DMS 273 (cell line): ENCODE results near the gene ANGEL2.
"Not testable (repeated sequence)": the region's sequence is repeated elsewhere in the genome, so short reads cannot be mapped to it uniquely, and the experiment has no call there.

ENCODE experiments used
- DNase-seq: peaks from one replicate; lab custom pipeline; 2025; ENCODE audit not compliant: unreplicated experiment; lab: John Stamatoyannopoulos, UW

The ANGEL2 gene

GRCh38 chr1:212977781-212978645 lies 37.7 kb downstream of the ANGEL2 start:
- DNase-seq, result peak; percentile 13

- DNase-seq, result peak; percentile 14
Measured at GRCh38 chr1:212976586-212976985, 39.1 kb downstream of the ANGEL2 start.

- no peak for DNase-seq
Measured at GRCh38 chr1:212975111-212975918, 40.4 kb downstream of the ANGEL2 start.

GRCh38 chr1:212974711-212975110 lies 41.0 kb downstream of the ANGEL2 start:
- no peak for DNase-seq

DNA sequence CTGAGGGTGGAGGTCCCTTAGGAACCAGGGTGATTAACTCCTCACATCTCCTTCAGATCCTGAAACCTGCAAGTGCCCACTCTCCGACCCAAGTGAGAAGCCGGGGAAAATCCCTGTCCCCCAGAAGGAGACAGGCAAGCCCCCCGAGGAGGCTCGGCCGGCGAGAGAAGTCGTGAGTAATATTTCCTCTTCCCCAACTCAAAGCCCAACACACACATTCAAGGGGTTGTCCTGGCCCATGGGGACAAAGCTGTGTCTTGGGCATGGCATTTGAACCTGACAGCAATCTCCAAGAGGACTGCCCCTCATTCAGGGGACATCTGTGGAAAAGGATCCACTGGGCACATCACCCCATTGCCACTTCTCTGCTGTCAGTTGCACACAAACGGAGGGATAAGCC lies 41.8 kb downstream of the ANGEL2 start:
- DNase-seq, result no peak

GRCh38 chr1:212973426-212973825 lies 42.2 kb downstream of the ANGEL2 start:
- DNase-seq, result no peak

GRCh38 chr1:212971312-212971711 lies 44.4 kb downstream of the ANGEL2 start:
- no peak for DNase-seq

DNA sequence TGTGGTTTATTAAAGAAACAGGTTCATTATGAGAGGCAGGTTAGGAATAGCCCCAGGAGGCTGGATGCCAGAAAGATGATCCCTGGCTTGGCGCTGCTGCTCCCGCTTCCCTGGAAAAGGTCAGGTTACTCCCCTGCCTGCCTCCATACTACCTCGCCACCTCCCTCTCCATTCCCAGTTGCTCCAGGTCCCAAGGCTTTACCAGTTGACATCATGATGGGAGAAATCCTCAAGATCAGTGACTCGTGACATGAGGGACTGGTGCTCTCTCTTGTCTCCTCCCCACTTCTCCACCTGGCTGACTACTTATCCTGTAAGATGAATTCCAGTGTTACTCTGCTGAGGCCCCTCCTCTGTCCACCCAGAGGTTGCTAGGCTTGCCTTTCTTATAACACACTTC lies 45.6 kb downstream of the ANGEL2 start:
- no peak for DNase-seq

DNA sequence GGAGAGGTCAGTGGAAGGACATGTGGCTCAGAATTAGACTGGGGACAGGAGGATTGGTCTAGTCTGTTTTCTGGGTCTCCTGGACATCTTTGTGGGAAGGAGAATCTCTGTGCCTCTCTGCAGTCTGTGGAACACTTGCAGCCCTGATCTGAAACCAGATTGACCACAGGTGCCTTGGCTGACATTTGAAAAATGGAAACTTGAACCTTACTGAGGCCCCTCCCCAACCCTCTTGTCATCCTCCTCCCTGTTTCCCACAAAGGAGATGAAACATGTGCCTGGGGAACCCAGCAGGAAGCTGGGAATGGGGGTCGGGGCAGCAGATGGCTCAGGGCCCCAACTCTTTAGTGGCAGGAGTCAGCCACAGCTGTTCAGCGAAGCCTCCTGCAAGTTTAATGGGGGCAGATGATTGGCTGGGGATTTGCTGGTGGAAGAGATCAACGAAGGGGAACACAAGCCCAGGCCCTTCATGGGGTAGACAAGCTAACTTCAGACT lies 47.3 kb downstream of the ANGEL2 start:
- DNase-seq, result peak; percentile 91

DNA sequence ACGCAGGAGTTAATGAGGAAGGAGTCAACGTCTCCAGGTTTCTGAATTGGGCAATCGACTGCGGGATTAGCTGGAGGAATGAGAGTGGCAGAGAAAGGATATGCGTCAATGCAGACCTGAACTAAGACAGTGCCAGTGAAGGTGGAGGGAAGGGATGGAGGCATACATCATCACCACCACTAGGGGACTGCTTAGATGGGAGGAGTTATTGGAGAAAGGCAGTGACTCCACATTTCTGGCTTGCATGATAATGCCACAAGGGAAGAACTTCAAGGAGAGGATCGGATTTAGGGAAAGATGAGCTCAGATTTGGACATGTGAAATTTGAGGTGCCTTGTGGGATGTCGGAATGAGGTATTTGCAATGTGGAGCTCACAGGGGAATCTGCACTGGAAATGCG lies 47.9 kb downstream of the ANGEL2 start:
- peak; percentile 89 for DNase-seq

DNA sequence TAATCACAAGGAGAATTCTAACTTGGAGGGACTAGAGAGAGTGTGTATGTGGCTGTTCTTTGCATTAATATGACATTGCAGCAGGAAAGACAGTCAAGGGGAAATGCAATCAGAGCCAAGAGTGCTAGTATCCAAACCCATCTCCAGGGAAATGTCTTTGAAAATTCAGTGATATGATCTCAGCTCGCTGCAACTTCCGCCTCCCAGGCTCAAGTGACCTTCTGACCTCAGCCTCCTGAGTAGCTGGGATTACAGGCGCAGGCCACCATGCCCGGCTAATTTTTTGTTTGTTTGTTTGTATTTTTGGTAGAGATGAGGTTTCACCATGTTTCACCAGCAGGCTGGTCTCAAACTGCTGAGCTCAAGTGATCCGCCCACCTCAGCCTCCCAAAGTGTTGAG lies 49.1 kb downstream of the ANGEL2 start:
- DNase-seq, result no peak

- DNase-seq, result not testable (repeated sequence)
Measured at GRCh38 chr1:212964993-212965392, 50.7 kb downstream of the ANGEL2 start.

DNA sequence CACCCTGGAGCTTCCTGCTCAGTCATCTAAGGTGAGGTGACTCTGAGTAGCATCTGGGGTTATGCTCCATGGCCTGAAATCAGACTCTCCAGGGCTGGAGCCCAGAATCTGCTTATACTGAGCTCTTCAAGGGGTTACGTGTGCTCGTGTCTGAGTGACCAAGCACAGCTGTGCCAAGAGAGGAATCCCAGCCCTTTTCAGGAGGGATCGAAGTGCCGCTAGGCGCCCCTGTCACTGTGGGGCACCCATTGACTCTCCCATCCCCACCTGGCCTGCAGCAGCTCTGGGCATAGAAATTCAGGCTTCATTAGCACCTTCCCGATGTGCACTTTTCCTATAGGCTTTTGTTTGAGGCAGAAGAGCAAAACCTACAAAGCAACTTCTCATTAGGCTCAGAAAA lies 51.6 kb downstream of the ANGEL2 start:
- no peak for DNase-seq

- DNase-seq, result peak; percentile 6
Measured at GRCh38 chr1:212962509-212962908, 53.2 kb downstream of the ANGEL2 start.

DNA sequence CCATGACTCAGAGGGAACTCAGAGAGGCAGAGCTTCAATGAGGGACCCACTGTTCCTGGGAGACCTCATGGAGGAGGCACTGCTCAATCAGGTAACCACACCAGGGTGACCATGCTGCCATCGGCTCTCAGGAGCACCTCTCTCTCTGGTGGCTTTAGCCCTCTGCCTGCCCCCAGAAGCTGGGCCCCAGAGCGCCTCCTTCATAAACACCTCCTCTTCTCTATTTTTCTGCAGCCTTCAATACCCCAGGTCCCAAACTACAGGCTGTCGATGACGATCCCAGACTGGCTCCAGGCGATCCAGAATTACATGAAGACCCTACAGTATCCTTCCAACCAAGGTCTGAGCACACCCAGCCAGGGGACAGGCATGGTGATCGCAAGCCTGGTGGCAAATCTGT lies 54.7 kb downstream of the ANGEL2 start:
- no peak for DNase-seq

DNA sequence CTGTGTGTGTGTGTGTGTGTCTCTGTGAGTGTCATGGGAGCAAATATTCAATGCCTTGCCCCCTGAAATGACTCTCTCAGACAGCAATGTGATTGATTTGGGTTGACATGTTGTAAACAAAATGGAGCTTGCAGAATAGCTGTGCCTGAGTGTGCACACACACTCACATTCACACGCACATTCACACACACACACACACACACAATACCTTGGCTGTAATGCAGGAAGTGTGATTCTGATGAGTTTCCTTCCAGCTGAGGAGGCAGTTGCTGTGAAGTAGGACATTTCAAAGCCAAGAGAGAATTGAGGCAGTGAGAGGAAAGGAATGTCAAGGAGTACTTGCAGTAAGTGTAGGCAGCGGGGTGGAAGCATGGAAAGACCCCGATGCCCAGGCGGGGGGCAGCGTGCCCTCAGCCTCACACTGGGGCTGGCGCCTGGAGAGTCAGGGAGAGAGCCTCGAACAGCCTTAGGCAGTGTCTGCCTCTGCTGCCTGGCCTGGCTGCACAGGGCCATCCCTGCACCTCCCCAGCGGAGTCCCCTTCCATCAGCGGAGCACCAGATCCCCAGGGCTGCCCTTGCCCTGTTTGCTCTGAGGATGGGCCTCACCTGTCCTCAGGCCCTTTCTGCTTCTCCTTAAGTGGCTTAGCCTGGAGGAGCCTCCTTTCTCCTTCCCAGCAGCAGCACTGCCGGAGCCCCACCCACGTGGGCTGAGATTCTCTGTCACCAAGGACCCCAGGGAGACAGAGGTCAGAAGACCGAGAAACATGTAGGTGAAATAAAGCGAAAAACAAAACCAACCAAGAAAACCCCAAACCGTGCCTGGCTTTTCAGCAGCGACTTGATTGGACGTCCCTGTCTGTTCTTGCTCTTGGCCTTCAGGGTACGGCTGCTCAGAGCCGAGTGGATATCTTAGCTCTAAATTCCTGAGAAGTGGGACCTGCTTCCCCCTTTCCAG lies 56.1 kb downstream of the ANGEL2 start:
- DNase-seq, result no peak

GRCh38 chr1:212958175-212958574 lies 57.5 kb downstream of the ANGEL2 start:
- DNase-seq, result no peak

DNA sequence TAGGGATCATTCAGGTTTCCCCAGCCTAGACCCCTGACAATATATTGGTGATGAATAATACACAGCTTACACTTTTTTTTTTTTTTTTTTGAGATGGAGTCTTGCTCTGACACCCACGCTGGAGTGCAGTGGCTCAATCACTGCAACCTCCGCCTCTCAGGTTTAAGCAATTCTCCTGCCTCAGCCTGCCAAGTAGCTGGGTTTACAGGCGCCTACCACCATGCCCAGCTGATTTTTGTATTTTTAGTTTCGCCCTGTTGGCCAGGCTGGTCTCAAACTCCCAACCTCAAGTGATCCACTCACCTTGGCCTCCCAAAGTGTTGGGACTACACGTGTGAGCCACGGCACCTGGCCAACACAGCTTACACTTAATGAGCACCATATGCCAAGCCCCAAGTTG lies 58.1 kb downstream of the ANGEL2 start:
- peak; percentile 58 for DNase-seq

GRCh38 chr1:212955961-212956620 lies 59.6 kb downstream of the ANGEL2 start:
- no peak for DNase-seq

DNA sequence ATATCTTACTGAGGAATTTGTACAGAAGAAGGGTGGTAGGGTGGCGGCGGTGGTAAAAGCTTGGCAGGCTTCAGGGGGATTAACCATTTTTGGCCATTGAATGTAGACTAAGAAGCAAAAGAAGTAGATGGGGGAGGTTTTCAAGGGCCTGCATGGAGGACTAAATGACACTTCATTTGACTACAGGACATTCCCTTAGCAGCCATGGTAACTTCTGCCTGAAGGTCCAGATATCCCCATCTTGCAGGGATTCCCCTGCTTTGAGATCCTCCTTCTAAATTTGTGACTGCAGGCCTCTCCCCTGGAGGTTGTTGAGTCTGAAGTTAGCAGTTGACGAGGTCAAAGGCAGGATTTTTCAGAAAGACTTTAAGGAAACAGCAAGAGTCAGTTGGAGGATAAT lies 60.6 kb downstream of the ANGEL2 start:
- no peak for DNase-seq
